GM08714 (cell line): ENCODE results near the gene ATF7IP2.
"Not testable (repeated sequence)": the region's sequence is repeated elsewhere in the genome, so short reads cannot be mapped to it uniquely, and the experiment has no call there.

Experiments used
- H3K4me3 ChIP-seq: fragments of 200-500 bp; sonication (Bioruptor generic); 2 replicates; pipeline ENCODE4 v1.5.1; 2014; ENCODE audit warnings: mild to moderate bottlenecking, low read length, inconsistent platforms
- ZNF274 ChIP-seq: IDR thresholded peaks from 2 replicates; pipeline ENCODE4 v1.6.1; 2012; ENCODE audit warnings: mild to moderate bottlenecking, low read depth, low read length

The ATF7IP2 gene

GRCh38 chr16:10504404-10504885 is 118.6 kb downstream of the ATF7IP2 start:
- H3K4me3 ChIP-seq: no peak overlapping the region
- TF ChIP-seq ZNF274: no peak

GRCh38 chr16:10505286-10505685 is 119.4 kb downstream of the ATF7IP2 start:
- not testable (repeated sequence) for H3K4me3 ChIP-seq

- no peak for TF ChIP-seq ZNF274
- no peak overlapping the region for H3K4me3 ChIP-seq
Observed at GRCh38 chr16:10509534-10510025, 123.7 kb downstream of the ATF7IP2 start.

- H3K4me3 ChIP-seq: no peak overlapping the region
- TF ChIP-seq ZNF274: no peak
Observed at GRCh38 chr16:10510279-10510678, 124.4 kb downstream of the ATF7IP2 start.

- no peak for TF ChIP-seq ZNF274
Observed at GRCh38 chr16:10511829-10512228, 126.0 kb downstream of the ATF7IP2 start.

GRCh38 chr16:10514369-10515055 is 128.7 kb downstream of the ATF7IP2 start:
- no peak for TF ChIP-seq ZNF274
- no peak overlapping the region for H3K4me3 ChIP-seq

More at GRCh38 chr16:10511829-10512228, 126.0 kb downstream of the ATF7IP2 start:
- no peak overlapping the region for H3K4me3 ChIP-seq

GRCh38 chr16:10517868-10518267 is 132.0 kb downstream of the ATF7IP2 start:
- TF ChIP-seq ZNF274: no peak
- no peak overlapping the region for H3K4me3 ChIP-seq

GRCh38 chr16:10518479-10519041 is 132.7 kb downstream of the ATF7IP2 start:
- H3K4me3 ChIP-seq: no peak overlapping the region
- no peak for TF ChIP-seq ZNF274

GRCh38 chr16:10519297-10519696 is 133.4 kb downstream of the ATF7IP2 start:
- no peak overlapping the region for H3K4me3 ChIP-seq
- TF ChIP-seq ZNF274: no peak

- TF ChIP-seq ZNF274: no peak
- H3K4me3 ChIP-seq: no peak overlapping the region
Observed at GRCh38 chr16:10519929-10520868, 134.3 kb downstream of the ATF7IP2 start.

GRCh38 chr16:10520869-10521578 is 135.2 kb downstream of the ATF7IP2 start:
- H3K4me3 ChIP-seq: no peak overlapping the region
- no peak for TF ChIP-seq ZNF274

GRCh38 chr16:10521681-10522274 is 135.9 kb downstream of the ATF7IP2 start:
- TF ChIP-seq ZNF274: no peak
- H3K4me3 ChIP-seq: no peak overlapping the region

- no peak overlapping the region for H3K4me3 ChIP-seq
- TF ChIP-seq ZNF274: no peak
Observed at GRCh38 chr16:10522966-10523365, 137.1 kb downstream of the ATF7IP2 start.
